A204.1 (cell line): ENCODE measurements around the gene SSBP2.

Experiments used
- FAIRE-seq: peaks from 2 replicates; lab custom pipeline; 2012; peaks lifted over from hg19 to GRCh38; lab: Jason Lieb, UNC

Gene SSBP2

GRCh38 chr5:81766611-81767010 is 15.7 kb upstream of the SSBP2 start:
- no peak for FAIRE-seq

GRCh38 chr5:81763294-81763928 is 12.5 kb upstream of the SSBP2 start:
- FAIRE-seq = no peak

GRCh38 chr5:81762853-81763252 is 12.0 kb upstream of the SSBP2 start:
- FAIRE-seq = no peak

DNA sequence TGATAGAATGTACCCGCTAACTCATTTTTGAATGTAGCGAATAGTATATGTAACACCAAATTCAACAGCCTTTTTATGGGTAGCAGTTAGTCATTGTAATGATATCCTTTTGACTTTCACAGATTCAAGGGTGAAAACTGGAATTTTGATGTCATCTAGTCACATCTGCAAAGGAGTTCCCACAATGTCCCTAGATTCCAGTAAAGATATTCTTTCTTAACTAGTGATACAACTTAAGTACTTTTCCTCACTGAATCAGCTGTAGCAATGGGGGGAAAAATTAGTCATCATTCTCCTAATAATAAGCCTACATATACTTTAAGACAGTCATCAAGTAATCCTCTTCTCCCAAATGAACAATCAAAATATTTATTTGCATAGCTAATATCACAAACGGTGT is 11.5 kb upstream of the SSBP2 start:
- no peak for FAIRE-seq

- FAIRE-seq = no peak
Observed at GRCh38 chr5:81761970-81762369, 11.1 kb upstream of the SSBP2 start.

- no peak for FAIRE-seq
Observed at GRCh38 chr5:81761270-81761669, 10.4 kb upstream of the SSBP2 start.

GRCh38 chr5:81760521-81760920 is 9.6 kb upstream of the SSBP2 start:
- FAIRE-seq = no peak

GRCh38 chr5:81759632-81760005 is 8.7 kb upstream of the SSBP2 start:
- FAIRE-seq = no peak

- FAIRE-seq = no peak
Observed at GRCh38 chr5:81757404-81757803, 6.5 kb upstream of the SSBP2 start.

DNA sequence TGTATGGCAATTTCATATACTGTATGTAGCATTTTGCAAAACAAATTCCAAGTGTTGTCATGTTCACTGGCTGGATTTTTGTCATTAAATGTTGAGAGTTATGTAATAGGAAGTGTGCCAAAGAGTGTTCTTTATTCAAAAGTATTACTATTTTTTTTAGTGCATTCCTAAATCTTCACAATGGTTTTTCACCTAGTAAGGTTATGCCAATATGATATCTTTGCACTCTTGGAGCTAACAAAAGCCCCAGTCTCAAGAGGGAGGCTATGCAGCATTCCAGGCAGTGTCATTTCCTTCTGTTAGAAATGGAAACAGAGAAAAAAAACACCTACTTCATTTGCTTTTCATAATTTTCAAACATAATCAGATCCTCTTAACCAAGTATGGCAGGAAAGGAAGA is 5.1 kb upstream of the SSBP2 start:
- FAIRE-seq = no peak

- no peak for FAIRE-seq
Observed at GRCh38 chr5:81755320-81755719, 4.4 kb upstream of the SSBP2 start.

GRCh38 chr5:81754621-81755020 is 3.7 kb upstream of the SSBP2 start:
- FAIRE-seq = no peak

DNA sequence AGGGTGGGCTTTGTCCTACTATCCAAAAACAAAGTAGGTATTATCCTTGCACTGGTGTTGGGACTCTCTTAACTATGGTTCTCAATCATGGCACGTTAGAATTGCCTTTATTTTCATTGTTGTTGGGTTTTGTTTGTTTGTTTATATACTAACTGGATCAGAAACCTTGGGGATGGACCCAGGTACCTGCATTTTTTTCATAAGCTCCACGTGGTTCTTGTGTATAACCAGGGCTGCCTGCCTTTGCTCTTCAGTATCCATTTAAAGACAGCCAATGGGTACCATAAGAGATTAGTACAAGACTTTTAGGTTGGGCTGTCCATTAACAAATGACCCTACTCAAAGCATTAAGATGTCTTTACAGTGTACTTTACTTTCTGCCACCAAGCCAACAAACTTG is 2.5 kb upstream of the SSBP2 start:
- no peak for FAIRE-seq

- no peak for FAIRE-seq
Observed at GRCh38 chr5:81752644-81752963, 1.7 kb upstream of the SSBP2 start.

DNA sequence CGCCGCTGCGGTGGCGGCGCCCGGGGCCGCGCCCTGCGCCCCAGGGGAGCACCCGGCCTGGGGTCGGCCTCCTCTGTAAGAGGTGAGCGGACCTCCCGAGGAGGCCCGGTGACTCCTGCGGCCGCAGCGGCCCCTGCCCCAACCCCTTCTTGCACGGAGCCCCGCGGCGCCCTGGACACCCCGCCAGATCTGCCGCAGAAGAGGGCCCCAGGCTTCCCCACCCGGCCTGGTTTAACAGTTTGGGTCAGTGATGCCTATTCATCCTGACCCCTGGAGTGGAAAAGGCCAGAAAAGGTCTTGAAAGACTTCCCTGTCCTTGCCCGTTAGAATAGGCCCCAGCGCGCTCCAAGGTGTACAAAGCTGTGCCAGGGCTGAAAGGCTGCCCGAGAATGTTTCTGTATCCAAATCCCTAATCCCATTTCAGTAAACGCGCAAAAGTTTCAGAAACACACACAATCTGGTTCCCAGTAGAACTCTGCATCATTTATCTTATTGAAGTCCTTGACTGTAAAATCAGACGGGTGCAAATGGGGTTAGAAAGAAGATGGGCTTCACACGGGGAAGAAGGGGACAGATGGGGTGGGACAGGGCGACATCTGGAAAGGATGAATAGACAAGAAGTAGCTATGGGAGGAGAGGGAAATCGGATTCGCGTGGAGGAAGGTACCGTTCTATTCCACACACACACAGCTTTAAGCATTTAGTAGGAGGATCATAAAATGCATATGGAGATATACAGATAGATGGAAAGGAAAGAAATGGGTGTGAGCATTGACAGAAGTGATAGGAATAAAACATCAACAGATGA is 1.1 kb upstream of the SSBP2 start:
- no peak for FAIRE-seq

- FAIRE-seq = no peak
Observed at GRCh38 chr5:81750308-81751008, 439 bp downstream of the SSBP2 start.

- no peak for FAIRE-seq
Observed at GRCh38 chr5:81749561-81750307, 1.2 kb downstream of the SSBP2 start.

DNA sequence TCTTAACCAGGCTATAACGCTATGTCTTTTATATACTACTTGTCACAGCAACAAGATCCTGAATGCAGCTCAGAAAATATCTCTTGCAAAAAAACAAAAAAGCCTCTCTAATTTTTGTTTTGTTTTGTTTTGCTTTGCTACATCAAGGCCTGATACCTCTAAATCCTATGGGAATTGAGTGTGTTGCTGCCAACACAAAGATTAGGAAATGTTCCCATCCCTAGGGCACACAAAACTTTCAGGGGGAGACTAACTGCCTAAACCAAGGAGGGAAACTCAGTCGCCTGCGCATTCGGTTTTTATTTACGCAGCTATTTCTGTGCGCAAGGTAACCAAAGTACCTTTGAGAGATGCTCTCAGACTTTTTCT is 1.7 kb downstream of the SSBP2 start:
- no peak for FAIRE-seq

DNA sequence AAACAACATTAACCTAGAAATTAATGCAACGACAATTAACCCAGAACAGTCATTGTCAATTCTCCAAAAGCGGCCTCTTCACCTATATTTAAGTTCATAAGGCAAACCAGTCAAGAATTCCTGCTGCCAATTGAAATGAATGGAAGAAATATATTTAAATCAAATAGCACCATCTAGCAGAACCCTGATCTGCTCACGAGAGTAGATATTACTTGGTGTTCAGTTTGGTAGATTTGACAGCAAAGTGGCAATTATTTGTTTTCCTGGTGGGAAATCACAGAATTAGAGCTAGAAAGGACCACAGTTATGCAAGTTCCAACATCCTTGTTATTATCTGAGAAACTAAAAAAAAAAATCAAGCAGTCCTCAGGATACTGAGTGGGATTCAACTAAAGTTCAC is 2.3 kb downstream of the SSBP2 start:
- no peak for FAIRE-seq

GRCh38 chr5:81747030-81747429 is 3.9 kb downstream of the SSBP2 start:
- FAIRE-seq = no peak

DNA sequence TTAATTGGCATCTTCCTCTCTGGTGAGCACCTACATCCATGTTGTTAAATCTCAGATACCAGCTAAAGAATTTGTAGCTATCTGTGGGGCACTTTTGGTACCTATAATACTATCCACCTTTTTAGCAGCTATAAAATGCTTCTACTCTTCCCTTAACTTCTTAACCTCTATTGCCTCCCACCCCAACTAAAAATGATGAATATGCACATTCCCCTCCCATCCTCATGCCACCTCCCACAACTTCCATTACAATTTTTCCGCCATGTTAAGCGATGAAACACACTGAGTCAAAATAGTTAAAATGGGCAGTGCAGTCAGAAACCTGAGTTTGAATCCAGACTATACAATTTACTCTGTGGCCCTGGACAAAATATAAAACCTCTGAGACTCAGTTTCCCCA is 10.1 kb downstream of the SSBP2 start:
- FAIRE-seq = no peak

GRCh38 chr5:81739291-81739690 is 11.6 kb downstream of the SSBP2 start:
- no peak for FAIRE-seq

GRCh38 chr5:81729276-81729675 is 21.6 kb downstream of the SSBP2 start:
- FAIRE-seq = no peak
